GM23248 (cell line): ENCODE measurements around the gene COX4I1.

Source experiments
- EZH2 ChIP-seq: fragments of 200-600 bp; sonication (generic); IDR thresholded peaks from 2 replicates; pipeline ENCODE4 v1.6.1; 2018; ENCODE audit warnings: antibody characterized with exemption, mild to moderate bottlenecking; ENCODE audit not compliant: insufficient read depth, poor library complexity, severe bottlenecking
- EZH2phosphoT487 ChIP-seq: fragments of 200-600 bp; sonication (generic); IDR thresholded peaks from 2 replicates; pipeline ENCODE4 v1.6.1; 2018; ENCODE audit warnings: antibody characterized with exemption, moderate library complexity, mild to moderate bottlenecking, low read depth; ENCODE audit not compliant: insufficient read depth

GRCh38 chr16:85816159-85816558, 16.7 kb downstream of the COX4I1 start:
- TF ChIP-seq EZH2: no peak
- no peak for TF ChIP-seq EZH2phosphoT487
